RWPE1 (cell line): ENCODE measurements around the gene IL4R.
"Not testable (repeated sequence)": the region's sequence is repeated elsewhere in the genome, so short reads cannot be mapped to it uniquely, and the experiment has no call there.

ENCODE experiments used
- CTCF ChIA-PET: fragments of 350-600 bp; sonication (Branson Sonifier 250); formaldehyde crosslinking; extraction: SDS; loops from one replicate; lab custom pipeline; 2021; lab: Yijun Ruan, JAX
- POLR2A ChIA-PET: fragments of 400-600 bp; formaldehyde crosslinking; extraction: SDS; loops from one replicate; lab custom pipeline; 2020; ENCODE audit warnings: antibody characterized with exemption; ENCODE audit not compliant: low non-redundant PET; lab: Yijun Ruan, JAX
- DNase-seq: peaks from one replicate; pipeline ENCODE4 v3.0.0; 2012; ENCODE audit warnings: low spot score
- H3K27ac ChIP-seq: fragments of 450-650 bp; 2 replicates; pipeline ENCODE4 v1.5.1; 2017
- CTCF ChIP-seq: fragments of 450-650 bp; conservative IDR thresholded peaks from 2 replicates; pipeline ENCODE4 v1.5.1; 2017; ENCODE audit warnings: low read depth, mild to moderate bottlenecking

Gene IL4R

GRCh38 chr16:27389272-27389961 lies 75.6 kb downstream of the IL4R start:
- ChIA-PET CTCF (no interaction called here), POLR2A (no interaction called here)
- no peak overlapping the region for H3K27ac ChIP-seq
- no peak for TF ChIP-seq CTCF
- no peak for DNase-seq

- CTCF ChIA-PET = no interaction called here
- POLR2A ChIA-PET = no interaction called here
- TF ChIP-seq CTCF = no peak
- no peak for DNase-seq
- H3K27ac ChIP-seq = no peak overlapping the region
Measured at GRCh38 chr16:27390151-27390550, 76.4 kb downstream of the IL4R start.

GRCh38 chr16:27392671-27393070 lies 78.9 kb downstream of the IL4R start:
- H3K27ac ChIP-seq = no peak overlapping the region
- POLR2A ChIA-PET = no interaction called here
- no peak for DNase-seq
- TF ChIP-seq CTCF = no peak
- CTCF ChIA-PET = no interaction called here

- CTCF ChIA-PET = no interaction called here
- POLR2A ChIA-PET = no interaction called here
- DNase-seq = no peak
- H3K27ac ChIP-seq = no peak overlapping the region
- no peak for TF ChIP-seq CTCF
Measured at GRCh38 chr16:27394516-27394915, 80.7 kb downstream of the IL4R start.

GRCh38 chr16:27398341-27398893 lies 84.6 kb downstream of the IL4R start:
- POLR2A ChIA-PET, DNase-seq, H3K27ac ChIP-seq: not testable (repeated sequence)
- CTCF ChIA-PET = interaction anchor here (0.6 kb wide), 1 partner anchor 112 kb away, joined by 3 read pairs; no protein-coding TSS in a partner anchor

GRCh38 chr16:27398894-27399853 lies 85.4 kb downstream of the IL4R start:
- no peak for TF ChIP-seq CTCF
- no peak for DNase-seq
- CTCF ChIA-PET = interaction anchor here (0.6 kb wide), 1 partner anchor 111 kb away, joined by 3 read pairs; no protein-coding TSS in a partner anchor
- POLR2A ChIA-PET = no interaction called here
- H3K27ac ChIP-seq = no peak overlapping the region
